Endothelial cell of umbilical vein (primary cell): Measurements from ENCODE around the gene FER. TPM values are rescaled to one million over a fixed set of nuclear protein-coding genes. Genes with fewer than 3 reads are reported as not detected.

ENCODE experiments used
- BruUV-seq: library from RNA; stranded (reverse); fragments of 400-500 nt; replicated peaks from 2 replicates; lab custom pipeline; 2021; lab: Mats Ljungman, UMichigan
- CTCF ChIA-PET: fragments of 300-600, 350-600 bp; sonication (Branson Sonifier 250); formaldehyde crosslinking; loops from one replicate; lab custom pipeline; 2021; ENCODE audit warnings: antibody characterized with exemption, inconsistent platforms; lab: Charles Lee
- POLR2A ChIA-PET: fragments of 300-600, 350-600 bp; sonication (Branson Sonifier 250); formaldehyde crosslinking; loops from one replicate; lab custom pipeline; 2021; ENCODE audit warnings: antibody characterized with exemption, inconsistent platforms; lab: Charles Lee
- DNase-seq: peaks from one replicate; pipeline ENCODE4 v3.0.0-alpha.2; 2011; ENCODE audit warnings: low read depth, low spot score
- FAIRE-seq: peaks from 2 replicates; lab custom pipeline; 2011; peaks lifted over from hg19 to GRCh38; lab: Jason Lieb, UNC
- H2AFZ ChIP-seq: 2 replicates; pipeline ENCODE4 v1.6.0; 2012; ENCODE audit warnings: low read depth, low read length, control low read depth, inconsistent platforms
- H3K27ac ChIP-seq: 2 replicates; pipeline ENCODE4 v1.5.1; 2011; ENCODE audit warnings: low read depth, mild to moderate bottlenecking, control low read depth, low read length, moderate library complexity; ENCODE audit not compliant: insufficient read depth
- H3K27me3 ChIP-seq, 2 experiments: 2 replicates each; pipeline versions ENCODE4 v1.6.0 to v1.6.1; 2011; ENCODE audit warnings: low read length in 2 of 2, mixed read lengths in 1 of 2; ENCODE audit not compliant: control insufficient read depth in 2 of 2, insufficient read depth in 2 of 2
- H3K36me3 ChIP-seq, 2 experiments: 2 replicates in 1 of 2; 3 replicates in 1 of 2; pipeline ENCODE4 v1.5.1; 2011; ENCODE audit warnings: low read length in 2 of 2, mild to moderate bottlenecking in 1 of 2, moderate library complexity in 1 of 2; ENCODE audit not compliant: control insufficient read depth in 2 of 2, insufficient read depth in 2 of 2; ENCODE audit errors: extremely low read depth in 1 of 2
- H3K4me1 ChIP-seq: 3 replicates; pipeline ENCODE4 v1.5.1; 2011; ENCODE audit warnings: mild to moderate bottlenecking, low read length; ENCODE audit not compliant: control insufficient read depth, insufficient read depth; ENCODE audit errors: extremely low read depth
- H3K4me2 ChIP-seq: 2 replicates; pipeline ENCODE4 v1.6.1; 2011; ENCODE audit warnings: low read length, control low read depth, mixed read lengths; ENCODE audit not compliant: insufficient read depth
- H3K4me3 ChIP-seq, 3 experiments: fragments of 200-600 bp in 1 of 3; sonication (generic), shearing (Covaris generic) in 1 of 3; replicated peaks in 1 of 3; 2 replicates each; pipeline ENCODE4 v1.5.1; 2011 to 2016; ENCODE audit warnings: control low read depth in 3 of 3, low read length in 3 of 3, mild to moderate bottlenecking in 2 of 3, inconsistent platforms in 1 of 3, low read depth in 1 of 3, moderate library complexity in 1 of 3; ENCODE audit not compliant: insufficient read depth in 1 of 3
- H3K79me2 ChIP-seq: 2 replicates; pipeline ENCODE4 v1.6.0; 2012; ENCODE audit warnings: low read length, inconsistent platforms; ENCODE audit not compliant: control insufficient read depth, insufficient read depth
- H3K9ac ChIP-seq: replicated peaks from 2 replicates; pipeline ENCODE3; 2011; ENCODE audit warnings: low read length, control low read depth; ENCODE audit not compliant: insufficient read depth; ENCODE audit errors: extremely low read depth
- H3K9me1 ChIP-seq: replicated peaks from 3 replicates; pipeline ENCODE4 v1.6.0; 2011; ENCODE audit warnings: mild to moderate bottlenecking, low read length; ENCODE audit not compliant: control insufficient read depth, insufficient read depth; ENCODE audit errors: extremely low read depth
- H3K9me3 ChIP-seq: replicated peaks from 2 replicates; pipeline ENCODE4 v1.5.1; 2012; ENCODE audit warnings: low read length, inconsistent platforms; ENCODE audit not compliant: control insufficient read depth, insufficient read depth
- H4K20me1 ChIP-seq: replicated peaks from 2 replicates; pipeline ENCODE3; 2011; ENCODE audit warnings: mild to moderate bottlenecking, low read length; ENCODE audit not compliant: control insufficient read depth, insufficient read depth; ENCODE audit errors: extremely low read depth
- CTCF ChIP-seq, 2 donors: IDR thresholded peaks; 1 replicate in 1 of 2; 2 replicates in 1 of 2; pipeline ENCODE4 v1.5.1; 2011; ENCODE audit warnings: low read length in 2 of 2, mild to moderate bottlenecking in 2 of 2, moderate library complexity in 2 of 2, control low read depth in 1 of 2, inconsistent platforms in 1 of 2, low read depth in 1 of 2; ENCODE audit not compliant: insufficient read depth in 1 of 2; ENCODE audit errors: extremely low read depth in 1 of 2
- EZH2 ChIP-seq: IDR thresholded peaks from 2 replicates; pipeline ENCODE4 v1.6.1; 2012; ENCODE audit warnings: borderline replicate concordance, low read depth, mild to moderate bottlenecking, moderate library complexity, low read length, inconsistent platforms; ENCODE audit not compliant: severe bottlenecking
- FOS ChIP-seq: IDR thresholded peaks from 2 replicates; pipeline ENCODE4 v1.6.1; 2011; ENCODE audit warnings: mild to moderate bottlenecking, low read length, moderate library complexity, borderline replicate concordance; ENCODE audit not compliant: insufficient read depth
- GATA2 ChIP-seq: IDR thresholded peaks from 2 replicates; pipeline ENCODE4 v1.7.0; 2011; ENCODE audit warnings: low read depth, mild to moderate bottlenecking, moderate library complexity, mixed read lengths, low read length; ENCODE audit not compliant: insufficient read length, insufficient read depth
- JUN ChIP-seq: IDR thresholded peaks from 2 replicates; pipeline ENCODE4 v1.6.1; 2011; ENCODE audit warnings: borderline replicate concordance, low read depth; ENCODE audit not compliant: insufficient read length, insufficient read depth
- MYC ChIP-seq: IDR thresholded peaks from one replicate; pipeline ENCODE4 v1.6.1; 2011; ENCODE audit warnings: mild to moderate bottlenecking, low read depth, low read length
- POLR2A ChIP-seq: IDR thresholded peaks from 2 replicates; pipeline ENCODE4 v1.6.1; 2012; ENCODE audit warnings: low read depth, mild to moderate bottlenecking, control low read depth, low read length
- POLR2AphosphoS5 ChIP-seq: IDR thresholded peaks from 2 replicates; pipeline ENCODE4 v1.6.1; 2012; ENCODE audit warnings: low read depth, mild to moderate bottlenecking, control low read depth, low read length, moderate library complexity; ENCODE audit not compliant: insufficient read depth
- dilution Hi-C: fragments of 300-500 bp; cut with MboI; formaldehyde crosslinking; loops from one replicate; pipeline ENCODE4 v1.15.0; 2019; ENCODE audit warnings: low sequenced_read_pairs; ENCODE audit not compliant: extremely low pct_ligation_motif_present
- intact Hi-C: fragments of 100-400 bp; cut with micrococcal nuclease; formaldehyde crosslinking; loops from one replicate; pipeline ENCODE4 v1.10.0; 2022
- polyA plus RNA-seq, 4 experiments: library from polyadenylated mRNA; depleted of rRNA in 3 of 4; stranded (reverse) in 3 of 4; unstranded in 1 of 4; fragments of >200 nt; gene quantifications; 2 replicates each; pipeline versions ENCODE4 v1.2.1 to v1.2.3, GENCODE V29; 2011 to 2012; ENCODE audit warnings: missing spikeins in 1 of 4
- total RNA-seq: library from RNA; stranded (reverse); gene quantifications from 2 replicates; pipeline ENCODE4 v1.2.3, GENCODE V29; 2021
- TF ChIP-seq, protein P1 (sequence below): IDR thresholded peaks from 2 replicates; pipeline ENCODE4 v1.6.1; 2011; ENCODE audit not compliant: insufficient read depth, insufficient read length

The FER gene
- total and polyA plus RNA-seq, 2 donors (not counting 3 experiments of a cell fraction or from before 2014, with no cell fraction given) = 2.3 to 27.5 TPM

DNA sequence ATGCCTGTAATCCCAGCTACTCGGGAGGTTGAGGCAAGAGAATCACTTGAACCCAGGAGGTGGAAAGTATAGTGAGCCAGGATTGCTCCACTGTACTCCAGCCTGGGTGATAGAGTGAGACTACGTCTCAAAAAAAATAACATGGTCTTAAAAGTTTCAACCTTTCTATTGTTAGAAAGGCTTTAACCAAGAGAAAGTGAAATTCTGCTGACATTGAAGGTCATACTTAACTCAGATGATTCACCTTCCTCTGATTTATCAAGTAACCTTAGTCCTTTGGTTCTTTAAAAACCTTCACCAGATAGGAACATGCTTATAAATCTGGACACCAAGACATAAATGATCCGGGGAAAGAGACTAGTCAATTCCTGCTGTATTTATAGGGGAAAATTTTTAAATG is 73.3 kb downstream of the FER start:
- H3K4me2 ChIP-seq = no peak overlapping the region
- FAIRE-seq = no peak
- intact Hi-C loops = no loop called here
- H4K20me1 ChIP-seq = no peaks in the 10 kb centered on the region
- H3K9ac ChIP-seq = no peak overlapping the region
- H3K4me1 ChIP-seq = no peaks in the 10 kb centered on the region
- CTCF ChIA-PET = no interaction called here
- H3K9me1 ChIP-seq = no peaks in the 10 kb centered on the region
- BruUV-seq = no TSS peak
- no peaks in the 10 kb centered on the region for H3K27me3 ChIP-seq
- no peak overlapping the region for H3K4me3 ChIP-seq
- DNase-seq = no peak
- no peak for TF ChIP-seq FOS
- no peak for TF ChIP-seq POLR2AphosphoS5
- no peak for TF ChIP-seq GATA2
- no peak for TF ChIP-seq POLR2A
- TF ChIP-seq, protein P1, sequence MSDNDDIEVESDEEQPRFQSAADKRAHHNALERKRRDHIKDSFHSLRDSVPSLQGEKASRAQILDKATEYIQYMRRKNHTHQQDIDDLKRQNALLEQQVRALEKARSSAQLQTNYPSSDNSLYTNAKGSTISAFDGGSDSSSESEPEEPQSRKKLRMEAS = no peak
- no peak for TF ChIP-seq CTCF (IDR thresholded peaks at IDR 0.05; ENCODE audit: extremely low read depth in 1 of 2, insufficient read depth in 1 of 2, low read depth in 1 of 2, low read length in 2 of 2)
- TF ChIP-seq EZH2 = no peak
- no peak for TF ChIP-seq JUN
- no peak for TF ChIP-seq MYC
- no peak overlapping the region for H2AFZ ChIP-seq
- POLR2A ChIA-PET = no interaction called here
- dilution Hi-C loops = no loop called here
- no peaks in the 10 kb centered on the region for H3K79me2 ChIP-seq
- H3K27ac ChIP-seq = no peak overlapping the region
- no peaks in the 10 kb centered on the region for H3K36me3 ChIP-seq
- no peaks in the 10 kb centered on the region for H3K9me3 ChIP-seq
